ENCODE results near the gene TNFSF15. TPM values are rescaled to one million over a fixed set of nuclear protein-coding genes. Genes with fewer than 3 reads are reported as not detected.

TNFSF15 gene
- total RNA-seq, 1 experiment from 2014 or later: not detected

GRCh38 chr9:114799441-114799840 is 6.4 kb downstream of the TNFSF15 start:
- ChIA-PET POLR2A (no interaction called here), RAD21 (ENCODE audit: low non-redundant PET in 1 of 2, low total read pairs in 2 of 2, uncharacterized antibody in 2 of 2, unreplicated experiment in 2 of 2) (no interaction called here), CTCF (no interaction called here)
- Histone ChIP-seq H3K27me3 (ENCODE audit: insufficient read depth, low read length) (no peaks in the 10 kb centered on the region; the same call in 1 of the 2 replicates), H3K79me2 (ENCODE audit: insufficient read depth, low read length) (no peaks in the 10 kb centered on the region), H3K27ac (ENCODE audit: low read depth, low read length) (no peak overlapping the region), H3K9me2 (ENCODE audit: insufficient read depth) (no peaks in the 10 kb centered on the region), H3K9ac (ENCODE audit: low read length) (no peak overlapping the region), H3K36me3 (ENCODE audit: control insufficient read depth in 1 of 2, insufficient read depth in 2 of 2, low read length in 2 of 2) (no peaks in the 10 kb centered on the region), H2AFZ (ENCODE audit: low read depth, low read length, poor library complexity, severe bottlenecking) (no peak overlapping the region), H3K4me3 (replicated peaks in 1 of 2; ENCODE audit: low read depth in 1 of 2, low read length in 2 of 2) (no peak overlapping the region), H3K4me2 (ENCODE audit: low read length) (no peak overlapping the region), H3K9me3 (ENCODE audit: control insufficient read depth in 1 of 2, insufficient read depth in 1 of 2, low read depth in 1 of 2, low read length in 2 of 2) (no peaks in the 10 kb centered on the region), H4K20me1 (ENCODE audit: insufficient read depth) (no peaks in the 10 kb centered on the region), H3K4me1 (ENCODE audit: control insufficient read depth in 1 of 2, insufficient read depth in 2 of 2, low read length in 2 of 2) (peaks cover 8 to 12% of the 10 kb centered on the region in 2 experiments)
- intact Hi-C loops (cut with micrococcal nuclease): no loop called here
- BruUV-seq (replicated peaks): no TSS peak
- TF ChIP-seq FOSL1 (IDR thresholded peaks at IDR 0.05; ENCODE audit: low read depth) (no peak), ELF1 (IDR thresholded peaks at IDR 0.05; ENCODE audit: borderline replicate concordance, low read depth) (no peak), CEBPB (IDR thresholded peaks at IDR 0.05; ENCODE audit: low read depth) (no peak), CTCF (IDR thresholded peaks at IDR 0.05 in 2 of 3, conservative IDR thresholded peaks at IDR 0.05 in 1 of 3; ENCODE audit: borderline replicate concordance in 1 of 3, insufficient read depth in 1 of 3, low read depth in 2 of 3, low read length in 2 of 3) (no peak), EZH2phosphoT487 (IDR thresholded peaks at IDR 0.05; ENCODE audit: borderline replicate concordance) (no peak), ZFX (IDR thresholded peaks at IDR 0.05) (no peak)
- TF ChIP-seq, protein P1, sequence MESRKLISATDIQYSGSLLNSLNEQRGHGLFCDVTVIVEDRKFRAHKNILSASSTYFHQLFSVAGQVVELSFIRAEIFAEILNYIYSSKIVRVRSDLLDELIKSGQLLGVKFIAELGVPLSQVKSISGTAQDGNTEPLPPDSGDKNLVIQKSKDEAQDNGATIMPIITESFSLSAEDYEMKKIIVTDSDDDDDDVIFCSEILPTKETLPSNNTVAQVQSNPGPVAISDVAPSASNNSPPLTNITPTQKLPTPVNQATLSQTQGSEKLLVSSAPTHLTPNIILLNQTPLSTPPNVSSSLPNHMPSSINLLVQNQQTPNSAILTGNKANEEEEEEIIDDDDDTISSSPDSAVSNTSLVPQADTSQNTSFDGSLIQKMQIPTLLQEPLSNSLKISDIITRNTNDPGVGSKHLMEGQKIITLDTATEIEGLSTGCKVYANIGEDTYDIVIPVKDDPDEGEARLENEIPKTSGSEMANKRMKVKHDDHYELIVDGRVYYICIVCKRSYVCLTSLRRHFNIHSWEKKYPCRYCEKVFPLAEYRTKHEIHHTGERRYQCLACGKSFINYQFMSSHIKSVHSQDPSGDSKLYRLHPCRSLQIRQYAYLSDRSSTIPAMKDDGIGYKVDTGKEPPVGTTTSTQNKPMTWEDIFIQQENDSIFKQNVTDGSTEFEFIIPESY (IDR thresholded peaks at IDR 0.05; ENCODE audit: extremely low read depth, insufficient replicate concordance, low read length): no peak
- no peak for DNase-seq (ENCODE audit: low read depth, low spot score)
- ATAC-seq: no peak
